MM.1S (cell line): Measurements from ENCODE around the gene KCNIP4.

Experiments used
- DNase-seq: peaks from one replicate; pipeline ENCODE4 v3.0.0-alpha.2; 2015
- H2AFZ ChIP-seq: fragments of 300-600 bp; sonication (generic); 2 replicates; pipeline ENCODE4 v1.6.0; 2016; ENCODE audit warnings: antibody characterized with exemption, low read length
- H3F3A ChIP-seq: fragments of 300-600 bp; sonication (generic); 2 replicates; pipeline ENCODE4 v1.6.1; 2016; ENCODE audit warnings: mild to moderate bottlenecking, antibody characterized with exemption, low read length, moderate library complexity, mixed read lengths; ENCODE audit not compliant: insufficient read depth
- H3K27ac ChIP-seq: fragments of 300-600 bp; sonication (generic); 2 replicates; pipeline ENCODE4 v1.5.1; 2016; ENCODE audit warnings: mild to moderate bottlenecking, low read length
- H3K27me3 ChIP-seq: fragments of 300-600 bp; sonication (generic); replicated peaks from 2 replicates; pipeline ENCODE4 v1.6.0; 2016; ENCODE audit warnings: low read length; ENCODE audit not compliant: insufficient read depth
- H3K36me3 ChIP-seq: fragments of 300-600 bp; sonication (generic); replicated peaks from 2 replicates; pipeline ENCODE4 v1.6.1; 2016; ENCODE audit warnings: mild to moderate bottlenecking, low read length, mixed read lengths; ENCODE audit not compliant: insufficient read depth
- H3K4me1 ChIP-seq: fragments of 300-600 bp; sonication (generic); 2 replicates; pipeline ENCODE4 v1.6.1; 2016; ENCODE audit warnings: low read length, mixed read lengths
- H3K4me2 ChIP-seq: fragments of 300-600 bp; sonication (generic); 2 replicates; pipeline ENCODE4 v1.6.0; 2016; ENCODE audit warnings: low read depth, low read length
- H3K4me3 ChIP-seq: fragments of 300-600 bp; sonication (generic); 2 replicates; pipeline ENCODE4 v1.5.1; 2016; ENCODE audit warnings: low read length, mixed read lengths
- H3K79me2 ChIP-seq: fragments of 300-600 bp; sonication (generic); 2 replicates; pipeline ENCODE4 v1.6.1; 2016; ENCODE audit warnings: mixed run types, low read length, mixed read lengths
- H3K9ac ChIP-seq: fragments of 300-600 bp; sonication (generic); 2 replicates; pipeline ENCODE4 v1.6.1; 2016; ENCODE audit warnings: low read length, mixed read lengths
- H3K9me2 ChIP-seq: fragments of 300-600 bp; sonication (generic); replicated peaks from 2 replicates; pipeline ENCODE4 v1.6.1; 2016; ENCODE audit warnings: mild to moderate bottlenecking, low read length, mixed read lengths; ENCODE audit not compliant: insufficient read depth
- H3K9me3 ChIP-seq: fragments of 300-600 bp; sonication (generic); replicated peaks from 2 replicates; pipeline ENCODE4 v1.6.1; 2016; ENCODE audit warnings: mild to moderate bottlenecking, low read length, mixed read lengths; ENCODE audit not compliant: insufficient read depth
- H4K20me1 ChIP-seq: fragments of 300-600 bp; sonication (generic); 2 replicates; pipeline ENCODE4 v1.6.1; 2016; ENCODE audit warnings: mild to moderate bottlenecking, low read length, moderate library complexity, mixed read lengths; ENCODE audit not compliant: insufficient read depth
- EZH2 ChIP-seq: fragments of 300-600 bp; sonication (generic); optimal IDR thresholded peaks from 2 replicates; pipeline ENCODE3; 2017; ENCODE audit warnings: low read depth, mild to moderate bottlenecking, antibody characterized with exemption, low read length, mixed read lengths
- EZH2phosphoT487 ChIP-seq: fragments of 300-600 bp; sonication (generic); IDR thresholded peaks from 2 replicates; pipeline ENCODE4 v1.6.1; 2018; ENCODE audit warnings: antibody characterized with exemption, low read length
- TF ChIP-seq, protein P1 (sequence below): fragments of 300-600 bp; sonication (generic); IDR thresholded peaks from 2 replicates; pipeline ENCODE4 v1.5.1; 2016; ENCODE audit warnings: antibody characterized with exemption, low read length, mixed read lengths

KCNIP4 gene

DNA sequence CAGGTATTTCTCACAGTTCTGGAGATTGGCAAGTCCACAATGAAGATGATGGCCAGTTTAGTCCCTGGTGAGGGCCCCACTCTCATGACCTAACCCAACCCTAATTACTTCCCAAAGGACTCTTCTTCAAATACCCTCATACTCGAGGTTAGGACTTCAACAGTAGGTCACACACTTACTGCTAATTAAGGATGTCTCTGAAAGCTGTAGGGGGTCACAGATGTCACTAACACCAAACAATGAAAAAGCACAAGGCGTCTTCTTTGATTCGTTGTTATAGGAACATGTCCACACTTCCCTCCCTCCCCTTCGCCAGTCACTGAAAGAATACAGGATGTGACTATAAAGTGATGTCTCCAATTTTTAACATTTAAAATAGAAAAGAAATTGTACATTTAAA, 938.6 kb downstream of the KCNIP4 start:
- no peaks in the 10 kb centered on the region for H3K4me1 ChIP-seq
- H3F3A ChIP-seq = no peaks in the 10 kb centered on the region
- no peak for DNase-seq
- H3K9me3 ChIP-seq = no peaks in the 10 kb centered on the region
- H3K9ac ChIP-seq = no peak overlapping the region
- TF ChIP-seq EZH2phosphoT487 (no peak), EZH2 (no peak)
- TF ChIP-seq, protein P1, sequence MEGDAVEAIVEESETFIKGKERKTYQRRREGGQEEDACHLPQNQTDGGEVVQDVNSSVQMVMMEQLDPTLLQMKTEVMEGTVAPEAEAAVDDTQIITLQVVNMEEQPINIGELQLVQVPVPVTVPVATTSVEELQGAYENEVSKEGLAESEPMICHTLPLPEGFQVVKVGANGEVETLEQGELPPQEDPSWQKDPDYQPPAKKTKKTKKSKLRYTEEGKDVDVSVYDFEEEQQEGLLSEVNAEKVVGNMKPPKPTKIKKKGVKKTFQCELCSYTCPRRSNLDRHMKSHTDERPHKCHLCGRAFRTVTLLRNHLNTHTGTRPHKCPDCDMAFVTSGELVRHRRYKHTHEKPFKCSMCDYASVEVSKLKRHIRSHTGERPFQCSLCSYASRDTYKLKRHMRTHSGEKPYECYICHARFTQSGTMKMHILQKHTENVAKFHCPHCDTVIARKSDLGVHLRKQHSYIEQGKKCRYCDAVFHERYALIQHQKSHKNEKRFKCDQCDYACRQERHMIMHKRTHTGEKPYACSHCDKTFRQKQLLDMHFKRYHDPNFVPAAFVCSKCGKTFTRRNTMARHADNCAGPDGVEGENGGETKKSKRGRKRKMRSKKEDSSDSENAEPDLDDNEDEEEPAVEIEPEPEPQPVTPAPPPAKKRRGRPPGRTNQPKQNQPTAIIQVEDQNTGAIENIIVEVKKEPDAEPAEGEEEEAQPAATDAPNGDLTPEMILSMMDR = no peak
- H3K27ac ChIP-seq = no peak overlapping the region
- no peaks in the 10 kb centered on the region for H3K27me3 ChIP-seq
- H3K4me3 ChIP-seq = no peak overlapping the region
- H3K36me3 ChIP-seq = no peaks in the 10 kb centered on the region
- no peak overlapping the region for H2AFZ ChIP-seq
- no peaks in the 10 kb centered on the region for H3K79me2 ChIP-seq
- no peaks in the 10 kb centered on the region for H3K9me2 ChIP-seq
- no peak overlapping the region for H3K4me2 ChIP-seq
- no peaks in the 10 kb centered on the region for H4K20me1 ChIP-seq

DNA sequence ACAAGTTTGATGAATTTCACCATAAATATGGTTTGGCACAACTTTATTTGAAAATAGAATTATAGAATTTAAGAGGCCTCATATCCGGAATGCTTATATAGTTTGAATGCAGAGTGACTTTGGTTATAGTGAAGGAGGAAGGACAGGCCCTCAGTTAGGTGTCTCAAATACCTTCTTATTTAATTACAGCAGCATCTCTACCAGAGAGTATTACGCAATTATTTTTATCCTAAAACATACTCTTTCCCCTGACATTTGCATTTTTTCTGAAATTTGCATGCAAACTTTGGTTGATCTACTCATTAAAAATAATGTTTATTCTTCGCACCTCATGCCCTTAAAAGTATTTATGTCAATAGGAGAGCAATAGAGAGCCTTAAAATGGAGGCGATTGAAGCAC, 942.9 kb downstream of the KCNIP4 start:
- H3K79me2 ChIP-seq = no peaks in the 10 kb centered on the region
- H3K4me1 ChIP-seq = no peaks in the 10 kb centered on the region
- no peaks in the 10 kb centered on the region for H3K27me3 ChIP-seq
- H3K27ac ChIP-seq = no peak overlapping the region
- H3K36me3 ChIP-seq = no peaks in the 10 kb centered on the region
- no peaks in the 10 kb centered on the region for H3F3A ChIP-seq
- no peak overlapping the region for H2AFZ ChIP-seq
- no peaks in the 10 kb centered on the region for H4K20me1 ChIP-seq
- H3K4me3 ChIP-seq = no peak overlapping the region
- H3K9me3 ChIP-seq = no peaks in the 10 kb centered on the region
- DNase-seq = no peak
- no peaks in the 10 kb centered on the region for H3K9me2 ChIP-seq
- TF ChIP-seq, protein P1 = no peak
- TF ChIP-seq EZH2phosphoT487 (no peak), EZH2 (no peak)
- H3K4me2 ChIP-seq = no peak overlapping the region
- no peak overlapping the region for H3K9ac ChIP-seq

DNA sequence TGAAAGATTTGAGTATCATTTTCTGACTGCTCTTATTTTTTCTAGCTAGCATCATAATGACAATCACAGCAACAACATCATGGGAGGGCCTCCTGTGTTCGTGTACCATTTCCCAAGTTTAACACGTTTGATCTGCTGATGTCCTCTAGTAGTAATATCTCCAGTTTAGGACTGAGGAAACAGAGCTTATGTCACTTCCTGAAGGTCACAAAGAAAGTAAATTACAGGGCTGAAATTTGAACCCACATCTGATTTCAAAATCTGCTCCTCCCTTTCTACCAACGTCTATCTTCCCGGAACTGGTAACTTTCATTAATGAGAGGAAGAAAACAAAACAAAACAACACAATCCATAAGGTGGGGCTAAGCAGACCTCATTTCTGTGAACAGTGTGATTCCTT, 945.6 kb downstream of the KCNIP4 start:
- Histone ChIP-seq H3K27me3 (no peaks in the 10 kb centered on the region), H3K9me3 (no peaks in the 10 kb centered on the region), H3F3A (no peaks in the 10 kb centered on the region), H3K36me3 (no peaks in the 10 kb centered on the region), H3K4me1 (no peaks in the 10 kb centered on the region), H3K9ac (no peak overlapping the region), H3K9me2 (no peaks in the 10 kb centered on the region), H3K4me2 (no peak overlapping the region), H3K27ac (no peak overlapping the region), H3K79me2 (no peaks in the 10 kb centered on the region), H3K4me3 (no peak overlapping the region), H4K20me1 (no peaks in the 10 kb centered on the region), H2AFZ (no peak overlapping the region)
- TF ChIP-seq EZH2phosphoT487 = no peak
- TF ChIP-seq, protein P1 = no peak
- no peak for DNase-seq
